ENCODE data around the gene PKN1. TPM values are rescaled to one million over a fixed set of nuclear protein-coding genes. Genes with fewer than 3 reads are reported as not detected.

The PKN1 gene
- total RNA-seq, 1 experiment from 2014 or later, result 205 TPM

- ATAC-seq (no peak), DNase-seq (ENCODE audit: low read depth, low spot score) (no peak)
- POLR2A ChIA-PET, result no interaction called here
- no TSS peak for BruUV-seq (replicated peaks)
- H3K27me3 ChIP-seq (ENCODE audit: control insufficient read depth, insufficient read depth, low read length), result no peaks in the 10 kb centered on the region
- no peaks in the 10 kb centered on the region for H3K36me3 ChIP-seq (ENCODE audit: control insufficient read depth, insufficient read depth, low read length)
- TF ChIP-seq POLR2AphosphoS5 (IDR thresholded peaks at IDR 0.05; ENCODE audit: low read depth, low read length) (no peak), CTCF (IDR thresholded peaks at IDR 0.05) (no peak), REST (IDR thresholded peaks at IDR 0.05; ENCODE audit: insufficient read depth in 1 of 2, low read depth in 2 of 2, low read length in 1 of 2) (no peak), SIN3A (IDR thresholded peaks at IDR 0.05; ENCODE audit: borderline replicate concordance, insufficient read depth, low read depth, low read length) (no peak), TCF7L2 (IDR thresholded peaks at IDR 0.05; ENCODE audit: low read depth, low read length) (no peak)
- no peak overlapping the region for H3K27ac ChIP-seq (ENCODE audit: low read length)
- no peaks in the 10 kb centered on the region for H3K9me3 ChIP-seq (ENCODE audit: control insufficient read depth, insufficient read depth, low read depth, low read length)
- CTCF ChIA-PET, result no interaction called here
- H3K4me1 ChIP-seq (ENCODE audit: control insufficient read depth, insufficient read depth, low read length), result peaks cover 27% of the 10 kb centered on the region
- no peak overlapping the region for H3K4me3 ChIP-seq (ENCODE audit: low read depth in 2 of 2, low read length in 2 of 2)
- in situ Hi-C loops (cut with HindIII; ENCODE audit: low pct_unique_long_range_greater_than_20kb, low sequenced_read_pairs), result no loop called here
- intact Hi-C loops (cut with micrococcal nuclease; ENCODE audit: unreplicated experiment), result no loop called here
These were observed 40.2 kb downstream of the PKN1 start for GRCh38 chr19:14473073-14473977.

- CTCF ChIA-PET, result no interaction called here
- TF ChIP-seq TCF7L2 (IDR thresholded peaks at IDR 0.05; ENCODE audit: low read depth, low read length) (no peak), SIN3A (IDR thresholded peaks at IDR 0.05; ENCODE audit: borderline replicate concordance, insufficient read depth, low read depth, low read length) (no peak), CTCF (IDR thresholded peaks at IDR 0.05) (no peak), POLR2AphosphoS5 (IDR thresholded peaks at IDR 0.05; ENCODE audit: low read depth, low read length) (no peak), REST (IDR thresholded peaks at IDR 0.05; ENCODE audit: insufficient read depth in 1 of 2, low read depth in 2 of 2, low read length in 1 of 2) (no peak)
- Histone ChIP-seq H3K9me3 (ENCODE audit: control insufficient read depth, insufficient read depth, low read depth, low read length) (no peaks in the 10 kb centered on the region), H3K27me3 (ENCODE audit: control insufficient read depth, insufficient read depth, low read length) (no peaks in the 10 kb centered on the region), H3K4me3 (ENCODE audit: low read depth in 2 of 2, low read length in 2 of 2) (no peak overlapping the region), H3K4me1 (ENCODE audit: control insufficient read depth, insufficient read depth, low read length) (peaks cover 27% of the 10 kb centered on the region), H3K27ac (ENCODE audit: low read length) (no peak overlapping the region), H3K36me3 (ENCODE audit: control insufficient read depth, insufficient read depth, low read length) (no peaks in the 10 kb centered on the region)
- no peak for ATAC-seq
- no peak for DNase-seq (ENCODE audit: low read depth, low spot score)
- intact Hi-C loops (cut with micrococcal nuclease; ENCODE audit: unreplicated experiment), result no loop called here
- in situ Hi-C loops (cut with HindIII; ENCODE audit: low pct_unique_long_range_greater_than_20kb, low sequenced_read_pairs), result no loop called here
- BruUV-seq (replicated peaks), result no TSS peak
- POLR2A ChIA-PET, result no interaction called here
These were observed 41.0 kb downstream of the PKN1 start for GRCh38 chr19:14473978-14474578.
